ENCODE results near the gene GFOD2. TPM values are rescaled to one million over a fixed set of nuclear protein-coding genes. Genes with fewer than 3 reads are reported as not detected.

GFOD2 gene
- total RNA-seq, 1 donor from 2014 or later, result 86.7 TPM

GRCh38 chr16:67714522-67714921 is 4.6 kb downstream of the GFOD2 start:
- no peak overlapping the region for H3K27ac Mint-ChIP-seq (ENCODE audit: unreplicated experiment)
- peaks cover 18% of the 10 kb centered on the region for H3K4me1 Mint-ChIP-seq (ENCODE audit: low read depth, unreplicated experiment)
- peaks cover 3% of the 10 kb centered on the region for H3K27me3 Mint-ChIP-seq (ENCODE audit: unreplicated experiment)
- H3K4me3 Mint-ChIP-seq (ENCODE audit: unreplicated experiment), result no peak overlapping the region
- no peak for DNase-seq
- TF ChIP-seq CTCF (IDR thresholded peaks at IDR 0.05; ENCODE audit: partially characterized antibody, unreplicated experiment), result no peak
- no peaks in the 10 kb centered on the region for H3K36me3 Mint-ChIP-seq (ENCODE audit: unreplicated experiment)
- peaks cover 2% of the 10 kb centered on the region for H3K9me3 Mint-ChIP-seq (ENCODE audit: unreplicated experiment)

GRCh38 chr16:67713647-67714273 is 5.4 kb downstream of the GFOD2 start:
- peaks cover 17% of the 10 kb centered on the region for H3K4me1 Mint-ChIP-seq (ENCODE audit: low read depth, unreplicated experiment)

GRCh38 chr16:67710607-67711006 is 8.5 kb downstream of the GFOD2 start:
- no peak for DNase-seq
- H3K4me3 Mint-ChIP-seq (ENCODE audit: unreplicated experiment), result no peak overlapping the region
- no peak for TF ChIP-seq CTCF (IDR thresholded peaks at IDR 0.05; ENCODE audit: partially characterized antibody, unreplicated experiment)
- H3K36me3 Mint-ChIP-seq (ENCODE audit: unreplicated experiment), result no peaks in the 10 kb centered on the region
- H3K27ac Mint-ChIP-seq (ENCODE audit: unreplicated experiment), result peak overlapping the region; percentile 39
- H3K4me1 Mint-ChIP-seq (ENCODE audit: low read depth, unreplicated experiment), result peaks cover 7% of the 10 kb centered on the region
- peaks cover 2% of the 10 kb centered on the region for H3K9me3 Mint-ChIP-seq (ENCODE audit: unreplicated experiment)
- H3K27me3 Mint-ChIP-seq (ENCODE audit: unreplicated experiment), result no peaks in the 10 kb centered on the region

More at GRCh38 chr16:67713647-67714273, 5.4 kb downstream of the GFOD2 start:
- no peak for DNase-seq
- no peaks in the 10 kb centered on the region for H3K36me3 Mint-ChIP-seq (ENCODE audit: unreplicated experiment)
- H3K4me3 Mint-ChIP-seq (ENCODE audit: unreplicated experiment), result peak overlapping the region; percentile 41
- TF ChIP-seq CTCF (IDR thresholded peaks at IDR 0.05; ENCODE audit: partially characterized antibody, unreplicated experiment), result no peak
- peaks cover 2% of the 10 kb centered on the region for H3K27me3 Mint-ChIP-seq (ENCODE audit: unreplicated experiment)
- peaks cover 2% of the 10 kb centered on the region for H3K9me3 Mint-ChIP-seq (ENCODE audit: unreplicated experiment)
- H3K27ac Mint-ChIP-seq (ENCODE audit: unreplicated experiment), result no peak overlapping the region

GRCh38 chr16:67709050-67709449 is 10.1 kb downstream of the GFOD2 start:
- no peaks in the 10 kb centered on the region for H3K36me3 Mint-ChIP-seq (ENCODE audit: unreplicated experiment)
- no peak for TF ChIP-seq CTCF (IDR thresholded peaks at IDR 0.05; ENCODE audit: partially characterized antibody, unreplicated experiment)
- H3K9me3 Mint-ChIP-seq (ENCODE audit: unreplicated experiment), result peaks cover 2% of the 10 kb centered on the region
- peaks cover 15% of the 10 kb centered on the region for H3K4me1 Mint-ChIP-seq (ENCODE audit: low read depth, unreplicated experiment)
- H3K27ac Mint-ChIP-seq (ENCODE audit: unreplicated experiment), result no peak overlapping the region
- DNase-seq, result no peak
- H3K27me3 Mint-ChIP-seq (ENCODE audit: unreplicated experiment), result no peaks in the 10 kb centered on the region
- H3K4me3 Mint-ChIP-seq (ENCODE audit: unreplicated experiment), result no peak overlapping the region

- DNase-seq, result no peak
- no peak for TF ChIP-seq CTCF (IDR thresholded peaks at IDR 0.05; ENCODE audit: partially characterized antibody, unreplicated experiment)
- Mint-ChIP-seq H3K4me1 (ENCODE audit: low read depth, unreplicated experiment) (peaks cover 13% of the 10 kb centered on the region), H3K9me3 (ENCODE audit: unreplicated experiment) (no peaks in the 10 kb centered on the region), H3K27ac (ENCODE audit: unreplicated experiment) (no peak overlapping the region), H3K36me3 (ENCODE audit: unreplicated experiment) (no peaks in the 10 kb centered on the region), H3K4me3 (ENCODE audit: unreplicated experiment) (no peak overlapping the region), H3K27me3 (ENCODE audit: unreplicated experiment) (no peaks in the 10 kb centered on the region)
Measured at GRCh38 chr16:67708368-67708771, 10.7 kb downstream of the GFOD2 start.

All from glutamatergic neuron (in vitro differentiated cells).